ENCODE results near the gene CDH23.

- TF ChIP-seq CTCF (IDR thresholded peaks at IDR 0.05) (no peak), POLR2A (IDR thresholded peaks at IDR 0.05) (no peak), POLR2AphosphoS5 (IDR thresholded peaks at IDR 0.05; ENCODE audit: insufficient read depth in 1 of 2, low read depth in 1 of 2) (no peak)
Observed at GRCh38 chr10:71719042-71719441, 322.3 kb downstream of the CDH23 start.

All from vagina (tissue), 2 donors.